ELR (cell line): ENCODE results near the gene BAG5.
"Not testable (repeated sequence)": the region's sequence is repeated elsewhere in the genome, so short reads cannot be mapped to it uniquely, and the experiment has no call there.

Experiments used
- DNase-seq: peaks from one replicate; pipeline ENCODE4 v3.0.0-alpha.2; 2015; ENCODE audit warnings: low read depth

Gene BAG5, protein sequence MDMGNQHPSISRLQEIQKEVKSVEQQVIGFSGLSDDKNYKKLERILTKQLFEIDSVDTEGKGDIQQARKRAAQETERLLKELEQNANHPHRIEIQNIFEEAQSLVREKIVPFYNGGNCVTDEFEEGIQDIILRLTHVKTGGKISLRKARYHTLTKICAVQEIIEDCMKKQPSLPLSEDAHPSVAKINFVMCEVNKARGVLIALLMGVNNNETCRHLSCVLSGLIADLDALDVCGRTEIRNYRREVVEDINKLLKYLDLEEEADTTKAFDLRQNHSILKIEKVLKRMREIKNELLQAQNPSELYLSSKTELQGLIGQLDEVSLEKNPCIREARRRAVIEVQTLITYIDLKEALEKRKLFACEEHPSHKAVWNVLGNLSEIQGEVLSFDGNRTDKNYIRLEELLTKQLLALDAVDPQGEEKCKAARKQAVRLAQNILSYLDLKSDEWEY

DNA sequence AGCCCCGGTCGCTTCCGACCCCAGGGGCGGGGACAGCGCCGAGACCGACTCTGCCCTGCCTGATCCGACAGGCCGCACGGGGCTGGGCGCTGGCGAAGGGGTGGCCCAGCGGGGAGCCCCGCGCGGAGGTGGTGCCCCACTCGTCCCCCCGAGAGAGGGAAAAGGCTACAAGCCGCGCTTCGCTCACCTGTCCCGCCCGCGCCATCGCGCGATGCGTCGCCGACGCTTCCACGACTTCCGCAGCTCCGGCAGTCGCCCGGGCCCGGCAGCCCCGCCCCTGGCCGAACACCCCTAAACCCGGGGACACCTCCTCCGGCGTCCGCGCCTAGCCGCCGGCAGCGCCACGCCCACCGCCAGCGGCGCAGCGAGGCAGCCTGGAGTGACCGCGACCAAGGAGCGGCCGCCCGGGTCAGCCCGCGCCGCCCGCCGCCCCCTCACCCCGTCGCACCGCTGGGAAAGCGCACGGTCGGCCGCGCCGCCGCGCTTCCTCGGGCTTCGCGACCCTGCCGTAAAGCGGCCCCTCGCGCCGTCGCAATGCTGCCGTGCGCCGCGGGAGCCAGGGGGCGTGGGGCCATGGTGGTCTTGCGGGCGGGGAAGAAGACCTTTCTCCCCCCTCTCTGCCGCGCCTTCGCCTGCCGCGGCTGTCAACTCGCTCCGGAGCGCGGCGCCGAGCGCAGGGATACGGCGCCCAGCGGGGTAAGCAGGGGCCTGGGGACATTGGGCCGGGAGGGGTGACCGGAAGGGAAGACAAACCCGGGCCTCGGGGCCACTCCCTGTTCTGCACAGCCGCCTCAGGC, at the start of gene BAG5, which contains the start of gene COA8:
BAG5 (minus strand) TSS at position 229 of the 797 bp plus-strand sequence. CDS start 1,493 bp downstream, outside the sequence.
COA8 (plus strand) TSS at position 532 of the 797 bp plus-strand sequence; CDS start at position 574, 42 bp downstream.
- DNase-seq, result peak; percentile 89

DNA sequence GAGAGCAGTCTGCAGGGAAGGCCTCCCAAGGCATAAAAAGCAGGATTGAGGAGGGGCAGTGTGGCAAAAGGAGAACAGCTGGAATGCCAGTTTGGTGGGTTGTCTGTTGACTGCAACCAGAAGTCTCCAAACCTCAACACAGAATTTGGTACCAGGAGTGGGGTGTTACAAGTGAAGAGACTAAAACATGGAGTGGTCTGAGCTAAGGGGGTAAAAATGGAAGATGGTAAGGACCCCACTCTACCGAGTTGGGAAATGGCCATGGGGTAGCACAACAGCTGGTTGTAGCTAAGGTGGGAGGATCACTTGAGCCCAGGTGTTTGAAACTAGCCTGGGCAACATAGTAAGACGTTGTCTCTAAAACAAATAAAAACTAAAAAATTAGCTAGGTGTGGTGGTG, 48.8 kb upstream of the BAG5 start:
- no peak for DNase-seq

DNA sequence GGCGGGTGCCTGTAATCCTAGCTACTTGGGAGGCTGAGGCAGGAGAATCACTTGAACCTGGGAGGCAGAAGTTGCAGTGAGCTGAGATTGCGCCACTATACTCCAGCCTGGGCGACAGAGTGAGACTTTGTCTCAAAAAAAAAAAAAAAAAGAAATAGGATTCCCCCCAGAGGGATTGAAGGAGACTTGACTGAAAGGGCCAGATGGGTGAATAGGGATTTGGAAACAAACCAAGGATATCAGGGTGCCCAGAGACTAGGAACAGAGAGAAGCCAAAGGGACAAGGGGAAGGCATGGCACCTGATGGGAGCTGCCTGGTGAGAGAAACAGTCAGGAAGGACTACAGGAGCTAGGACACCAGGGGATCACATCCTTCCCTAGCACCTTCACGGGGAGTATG, 46.6 kb upstream of the BAG5 start:
- not testable (repeated sequence) for DNase-seq

- no peak for DNase-seq
These were observed 45.4 kb upstream of the BAG5 start for GRCh38 chr14:103607822-103608221.

GRCh38 chr14:103606963-103607668, 44.7 kb upstream of the BAG5 start:
- DNase-seq, result peak; percentile 91

DNA sequence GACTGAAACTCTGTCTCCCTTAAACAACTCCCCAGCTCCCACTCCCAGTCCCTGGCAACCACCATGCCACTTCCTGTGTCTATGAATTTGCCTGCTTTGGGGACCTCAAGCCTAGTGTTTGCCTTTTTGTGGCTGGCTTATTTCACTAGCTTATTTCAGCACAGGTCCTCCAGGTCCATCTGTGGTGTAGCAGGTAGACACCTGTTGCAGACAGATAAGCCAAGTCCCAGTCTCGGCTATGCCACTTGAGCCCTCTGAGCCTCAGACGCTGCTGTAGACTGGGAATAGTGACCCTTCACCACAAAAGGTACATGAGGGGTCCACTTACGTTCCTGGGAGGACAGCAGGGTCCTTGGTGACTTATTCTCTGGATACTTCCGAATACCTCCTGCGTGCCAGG, 42.2 kb upstream of the BAG5 start:
- DNase-seq, result no peak

DNA sequence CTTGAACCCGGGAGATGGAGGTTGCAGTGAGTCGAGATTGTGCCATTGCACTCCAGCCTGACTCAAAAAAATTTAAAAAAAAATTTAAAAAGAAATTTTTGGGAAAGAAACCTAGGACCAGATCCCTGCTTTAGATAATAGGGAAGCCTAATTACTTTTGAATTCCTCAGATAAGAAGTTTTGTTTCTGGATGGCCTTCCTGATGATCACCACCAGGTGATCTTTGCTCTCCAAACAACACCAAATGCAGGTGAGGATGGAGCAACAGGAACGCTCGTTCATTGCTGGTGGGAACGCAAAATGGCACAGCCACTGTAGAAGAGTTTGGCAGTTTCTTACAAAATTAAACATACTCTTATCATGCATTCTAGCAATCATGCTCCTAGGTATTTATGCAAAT, 38.0 kb upstream of the BAG5 start:
- no peak for DNase-seq

DNA sequence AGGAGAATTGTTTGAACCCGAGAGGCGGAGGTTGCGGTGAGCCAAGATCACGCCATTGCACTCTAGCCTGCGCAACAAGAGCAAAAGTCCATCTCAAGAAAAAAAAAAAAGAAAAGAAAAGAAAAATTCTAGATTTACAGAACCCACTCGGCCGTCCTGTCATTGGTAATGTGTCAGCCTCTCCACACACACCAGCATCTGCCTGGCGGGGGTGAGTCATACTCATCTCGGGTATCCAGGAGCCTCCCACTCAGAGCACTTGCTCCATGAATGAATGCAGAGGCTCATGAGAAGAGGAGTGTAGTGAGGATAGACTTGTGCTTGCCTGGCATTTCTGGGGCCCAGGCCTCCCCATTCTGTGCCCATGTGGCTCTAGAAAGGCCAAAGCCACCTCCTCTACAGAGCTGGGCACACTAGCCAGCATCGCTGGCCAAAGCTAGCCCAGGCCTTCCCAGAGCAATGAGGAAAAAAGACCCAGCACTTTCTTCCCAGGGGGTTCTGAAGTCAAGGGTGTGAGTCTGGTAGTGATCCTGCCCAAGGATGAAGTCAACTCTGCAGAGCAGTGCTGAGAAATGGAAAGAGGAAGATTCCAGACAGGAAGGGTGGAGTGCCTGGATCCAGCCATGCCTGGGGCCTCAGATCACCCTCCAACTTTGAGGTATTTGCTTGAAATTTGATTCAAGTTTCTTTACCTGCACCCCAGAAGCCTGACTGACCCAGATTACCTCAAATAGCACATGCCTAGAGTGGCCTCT, 35.3 kb upstream of the BAG5 start:
- peak; percentile 97 for DNase-seq

DNA sequence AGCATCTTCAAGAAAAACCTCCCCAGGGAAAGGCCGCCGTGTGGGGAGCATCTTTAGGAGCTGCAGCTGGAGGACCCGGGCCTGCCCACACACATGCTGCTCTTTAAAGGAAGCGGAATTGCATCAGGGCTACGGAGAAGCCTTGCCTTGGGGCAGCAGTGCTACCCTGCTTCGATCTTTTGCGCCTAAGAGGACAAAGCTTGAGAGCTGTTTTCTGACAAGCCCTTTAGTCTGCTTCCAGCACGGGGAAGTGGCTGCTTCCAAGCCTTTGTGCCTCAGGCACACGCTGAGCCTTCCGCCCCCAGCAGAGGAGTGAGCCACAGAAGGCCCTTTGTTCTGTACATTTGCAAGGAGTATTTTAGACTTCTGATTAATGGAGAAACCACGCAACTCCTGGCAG, 31.8 kb upstream of the BAG5 start:
- DNase-seq, result peak; percentile 97

GRCh38 chr14:103593577-103593976, 31.1 kb upstream of the BAG5 start:
- no peak for DNase-seq

- no peak for DNase-seq
These were observed 22.0 kb upstream of the BAG5 start for GRCh38 chr14:103584326-103584915.

DNA sequence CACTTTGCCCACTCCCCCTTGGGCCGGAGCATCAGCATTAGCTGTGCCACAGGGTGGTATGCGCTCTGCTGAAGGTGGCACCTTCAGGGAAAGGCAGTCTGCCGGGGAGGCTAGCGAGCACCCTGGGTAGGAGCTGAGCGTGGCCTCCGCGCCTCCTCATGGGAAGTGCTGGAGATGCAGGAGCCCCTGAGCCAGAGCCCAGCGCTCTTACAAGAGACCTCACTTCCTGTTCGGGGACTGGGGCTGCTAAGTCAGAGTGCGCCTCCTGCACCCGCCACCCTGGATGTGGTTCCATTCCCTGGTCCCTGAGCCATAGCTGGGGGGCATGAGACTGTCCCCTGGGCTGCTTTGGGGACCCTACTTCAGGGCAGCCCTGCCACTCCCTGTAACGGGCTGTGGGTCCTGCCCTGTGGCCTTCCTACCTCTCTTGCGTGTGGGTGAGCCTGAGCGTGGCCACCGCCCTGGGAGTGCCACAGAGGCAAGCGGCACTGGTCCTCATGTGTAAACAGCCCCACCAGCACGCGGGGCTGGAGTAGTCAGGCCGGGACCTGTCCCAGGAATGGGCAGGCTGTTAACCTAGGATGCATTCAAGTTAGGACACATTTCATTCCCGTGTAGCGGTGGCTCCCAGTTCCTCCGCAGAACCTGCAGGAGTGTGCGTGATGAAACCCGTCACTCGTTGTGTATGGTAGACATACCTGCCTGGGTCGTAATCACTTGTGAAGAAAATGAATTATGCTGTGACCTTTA, 19.7 kb upstream of the BAG5 start:
- no peak for DNase-seq

GRCh38 chr14:103581206-103581605, 18.7 kb upstream of the BAG5 start:
- no peak for DNase-seq

GRCh38 chr14:103578401-103579075, 16.1 kb upstream of the BAG5 start:
- no peak for DNase-seq

DNA sequence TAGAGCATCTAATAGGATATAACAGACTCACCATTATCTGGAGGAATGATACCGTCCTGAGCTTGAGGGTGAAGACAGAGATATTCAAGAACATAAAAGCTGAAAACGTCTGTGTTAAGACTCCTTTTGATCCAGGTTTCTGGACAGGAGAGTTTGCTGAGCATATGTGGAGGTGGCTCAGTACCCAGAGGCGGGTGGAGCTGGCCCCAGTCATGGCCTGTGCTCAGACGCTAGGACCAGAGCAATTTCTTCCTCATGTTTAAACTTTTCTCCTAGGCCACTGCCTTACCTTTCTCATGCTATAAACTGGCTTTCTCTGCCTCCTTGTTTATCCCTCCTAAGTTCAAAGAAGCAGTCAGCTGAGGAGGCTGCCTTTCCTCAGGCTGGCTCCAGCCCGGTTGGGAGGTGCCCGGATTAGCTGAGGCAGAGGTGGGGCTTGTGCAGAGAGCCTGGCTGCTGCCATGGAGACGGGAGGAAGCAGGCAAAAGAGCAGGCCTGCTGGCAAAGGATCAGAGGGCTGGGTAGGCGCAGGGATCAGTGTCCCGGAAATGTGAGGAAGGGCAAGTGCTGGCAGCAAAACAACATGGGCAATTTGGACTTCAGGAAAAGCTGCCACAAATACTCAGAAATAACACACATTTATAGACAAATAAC, 14.0 kb upstream of the BAG5 start:
- peak; percentile 87 for DNase-seq

DNA sequence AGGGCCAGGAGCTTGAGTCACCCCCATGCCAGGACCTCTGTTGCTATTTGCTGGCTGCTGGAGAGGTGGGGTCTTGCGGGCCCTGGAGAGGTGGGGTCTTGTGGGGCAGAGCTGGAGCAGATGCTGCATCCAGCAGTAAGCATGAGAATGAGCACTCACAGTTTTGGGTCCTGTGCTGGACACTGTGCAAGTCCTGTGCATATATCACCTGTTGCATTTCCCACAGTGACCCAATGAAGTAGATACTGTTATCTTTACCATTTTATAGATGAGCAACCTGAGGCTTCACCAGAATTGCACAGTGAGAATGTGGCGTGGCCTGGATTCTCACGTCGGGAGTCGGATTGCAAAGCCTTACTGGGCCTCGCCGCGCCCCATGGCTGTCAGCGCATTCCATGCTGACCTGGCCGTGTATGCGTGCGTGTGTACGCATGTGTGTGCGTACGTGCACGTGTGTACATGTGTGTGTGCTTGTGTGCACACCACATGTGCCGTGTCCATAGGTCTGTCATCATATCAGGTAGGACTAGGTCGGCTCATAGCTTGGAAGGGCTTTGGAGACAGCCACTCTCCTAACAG, 12.3 kb upstream of the BAG5 start:
- DNase-seq, result no peak

DNA sequence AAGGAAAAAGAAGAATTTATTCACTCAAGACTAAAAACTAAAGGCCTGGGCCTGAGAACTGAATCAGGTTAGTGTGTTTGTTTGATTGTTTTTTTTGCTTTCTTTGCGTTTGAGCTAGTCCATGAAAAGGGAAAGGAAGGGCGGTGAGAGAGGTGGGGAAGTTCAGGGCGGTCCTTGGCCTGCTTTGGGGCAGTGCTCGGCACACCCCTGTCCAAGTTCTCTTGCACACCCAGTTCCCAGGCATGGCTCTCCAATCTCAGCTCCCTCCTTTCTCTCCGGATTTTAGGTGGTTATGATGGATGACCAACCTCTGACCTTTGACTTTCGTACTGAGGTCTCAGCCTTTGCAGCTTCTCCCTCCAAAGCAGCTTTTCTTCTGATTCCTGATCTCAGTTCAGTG, 11.6 kb upstream of the BAG5 start:
- no peak for DNase-seq

- no peak for DNase-seq
These were observed 7.0 kb upstream of the BAG5 start for GRCh38 chr14:103569408-103569807.

DNA sequence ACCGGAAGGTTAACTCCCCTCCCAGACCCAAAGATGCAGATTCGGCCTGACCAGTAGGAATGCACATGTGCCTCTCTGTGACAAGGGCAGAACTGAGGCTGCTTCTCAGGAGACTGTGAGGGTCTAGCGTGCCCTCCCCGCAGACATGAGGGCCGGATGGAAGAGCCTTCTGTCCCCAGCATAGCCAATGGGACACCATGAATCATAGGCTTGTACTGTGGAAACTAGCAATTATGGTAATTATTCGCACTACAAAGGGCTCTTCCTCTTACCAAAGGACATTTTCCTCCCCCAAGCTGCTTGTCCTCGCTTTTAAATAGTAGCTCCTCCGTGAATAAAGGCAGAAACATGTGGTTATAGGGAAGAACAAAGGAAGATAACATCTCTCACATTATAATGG, 6.5 kb upstream of the BAG5 start:
- no peak for DNase-seq
